Activated T-helper 1 cell treated with anti-CD3 and anti-CD28 coated beads, Interleukin-2, amount 50 U/mL, for 16 hours (primary cell): ENCODE results near the gene FAM185A.
"Not testable (repeated sequence)": the region's sequence is repeated elsewhere in the genome, so short reads cannot be mapped to it uniquely, and the experiment has no call there.

ENCODE experiments used
- DNase-seq, 2 donors: peaks; one replicate each; pipeline ENCODE4 v3.0.0-alpha.2; 2020; ENCODE audit warnings: low read depth in 1 of 2, low spot score in 1 of 2

The FAM185A gene

GRCh38 chr7:102828286-102828685 lies 79.5 kb downstream of the FAM185A start:
- DNase-seq: no peak

GRCh38 chr7:102829075-102829474 lies 80.3 kb downstream of the FAM185A start:
- no peak for DNase-seq

- no peak for DNase-seq
These were observed 81.4 kb downstream of the FAM185A start for GRCh38 chr7:102830197-102830596.

- DNase-seq: no peak
These were observed 83.9 kb downstream of the FAM185A start for GRCh38 chr7:102832674-102833073.

DNA sequence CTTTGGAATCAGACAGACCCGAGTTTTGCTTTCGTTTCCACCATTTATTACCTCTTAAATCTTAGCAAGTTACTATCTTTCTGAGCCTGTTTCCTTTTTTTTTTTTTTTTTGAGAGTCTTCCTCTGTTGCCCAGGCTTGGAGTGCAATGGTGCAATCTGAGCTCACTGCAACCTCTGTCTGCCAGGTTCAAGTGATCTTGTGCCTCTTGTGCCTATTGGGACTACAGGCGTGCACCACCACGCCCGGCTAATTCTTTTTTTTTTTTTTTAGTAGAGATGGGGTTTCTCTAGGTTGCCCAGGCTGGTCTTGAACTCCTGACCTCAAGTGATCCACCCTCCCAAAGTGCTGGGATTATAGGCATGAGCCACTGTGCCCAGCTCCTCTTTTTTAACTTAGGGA lies 84.5 kb downstream of the FAM185A start:
- DNase-seq: no peak

DNA sequence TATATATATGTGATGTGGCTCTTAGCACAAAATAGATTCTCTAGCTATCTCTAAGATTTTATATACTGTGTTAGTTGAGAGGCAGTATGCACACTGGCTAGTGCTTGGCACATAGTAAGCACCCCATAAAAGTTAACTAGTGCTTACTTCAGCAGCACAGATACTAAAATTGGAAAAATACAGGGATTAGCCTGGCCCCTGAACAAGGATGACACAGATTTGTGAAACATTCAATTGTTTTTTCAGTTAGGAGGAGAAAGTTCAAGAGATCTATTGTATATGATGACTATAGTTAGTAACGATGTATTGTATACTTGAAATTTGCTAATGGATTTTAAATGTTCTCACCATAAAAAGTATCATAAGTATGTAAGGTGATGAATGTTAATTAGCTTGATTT lies 85.7 kb downstream of the FAM185A start:
- no peak for DNase-seq

GRCh38 chr7:102834999-102835398 lies 86.2 kb downstream of the FAM185A start:
- DNase-seq: no peak

DNA sequence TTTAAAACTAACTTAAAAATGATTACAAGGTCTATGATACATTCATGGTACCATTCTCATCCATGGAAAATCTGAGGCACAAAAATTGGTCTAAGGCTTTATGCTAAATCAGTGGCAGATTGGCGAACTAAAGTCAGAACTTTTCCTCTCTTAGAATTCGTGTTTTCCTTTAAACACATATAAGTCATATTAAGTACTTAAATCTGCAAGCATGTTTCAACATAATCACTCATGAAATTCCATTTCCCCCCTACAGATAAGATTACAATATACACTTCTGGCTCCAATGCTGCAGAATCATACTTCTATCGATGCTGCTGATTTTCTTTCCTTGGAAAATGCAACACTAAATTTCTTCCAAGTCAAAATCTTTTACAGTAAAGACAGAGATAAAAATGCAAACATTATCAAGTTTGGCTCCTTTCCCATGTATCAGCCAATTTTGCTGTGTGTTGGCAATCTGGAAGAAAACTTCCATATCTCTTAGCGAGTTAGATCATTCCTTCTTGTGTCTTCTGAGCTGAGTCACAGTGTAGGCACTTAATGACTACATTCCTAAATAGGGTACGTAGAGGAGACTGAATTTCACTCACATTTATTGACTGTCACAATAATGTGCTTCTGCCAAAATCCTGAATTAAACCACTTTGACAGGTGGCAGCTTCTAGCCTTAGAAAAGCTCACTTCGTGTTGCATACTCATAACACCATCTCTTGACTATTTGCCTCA lies 87.6 kb downstream of the FAM185A start:
- no peak for DNase-seq

DNA sequence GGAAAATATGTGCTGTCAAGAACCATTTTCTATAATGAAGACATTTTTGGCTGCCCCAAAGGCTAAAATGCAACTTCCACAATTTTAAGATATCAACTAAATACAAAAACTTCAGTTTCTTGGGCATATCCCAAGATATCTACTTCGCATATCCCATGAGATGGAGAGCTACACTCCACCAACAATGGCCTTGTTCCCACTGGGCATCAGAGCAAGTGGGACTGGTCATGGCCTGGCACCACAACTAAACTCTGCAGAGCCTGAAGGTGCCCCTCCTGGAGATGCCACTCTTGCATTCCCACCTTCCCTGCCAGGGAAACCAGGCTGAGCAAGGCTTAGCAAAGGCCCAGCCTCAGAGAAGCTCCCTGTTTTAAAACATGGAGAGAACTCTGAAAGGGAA lies 88.2 kb downstream of the FAM185A start:
- DNase-seq: no peak

DNA sequence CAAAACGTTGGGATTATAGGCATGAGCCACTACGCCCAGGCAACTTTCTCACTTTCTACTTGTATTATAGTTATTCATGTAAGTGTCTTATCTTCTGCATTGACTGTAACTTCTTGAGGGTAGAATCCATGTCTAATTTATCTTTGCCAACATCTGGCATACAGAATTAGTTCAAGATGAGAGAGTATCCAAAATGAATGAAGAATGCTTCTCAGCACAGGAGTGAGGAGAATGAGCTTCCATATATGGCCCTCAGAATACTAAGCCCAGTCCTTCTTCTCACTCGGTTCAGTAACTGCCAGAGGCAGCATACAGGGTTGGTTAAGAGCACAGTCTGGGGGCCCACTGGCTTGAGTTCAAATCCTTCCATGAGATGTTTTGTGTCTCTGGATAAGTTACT lies 89.0 kb downstream of the FAM185A start:
- no peak for DNase-seq

DNA sequence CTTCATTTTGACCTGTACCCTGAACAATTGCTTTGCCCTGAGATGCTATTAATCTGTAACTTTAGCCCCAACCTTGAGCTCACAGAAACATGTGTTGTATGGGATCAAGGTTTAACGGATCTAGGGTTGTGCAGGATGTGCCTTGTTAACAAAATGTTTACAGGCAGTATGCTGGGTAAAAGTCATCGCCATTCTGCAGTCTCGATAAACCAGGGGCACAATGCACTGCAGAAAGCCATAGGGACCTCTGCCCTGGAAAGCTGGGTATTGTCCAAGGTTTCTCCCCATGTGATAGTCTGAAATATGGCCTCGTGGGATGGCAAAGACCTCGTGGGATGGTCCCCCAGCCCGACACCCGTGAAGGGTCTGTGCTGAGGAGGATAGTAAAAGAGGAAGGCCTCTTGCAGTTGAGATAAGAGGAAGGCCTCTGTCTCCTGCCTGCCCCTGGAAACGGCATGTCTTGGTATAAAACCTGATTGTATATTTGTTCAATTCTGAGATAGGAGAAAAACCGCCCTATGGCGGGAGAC lies 89.8 kb downstream of the FAM185A start:
- DNase-seq: not testable (repeated sequence)

DNA sequence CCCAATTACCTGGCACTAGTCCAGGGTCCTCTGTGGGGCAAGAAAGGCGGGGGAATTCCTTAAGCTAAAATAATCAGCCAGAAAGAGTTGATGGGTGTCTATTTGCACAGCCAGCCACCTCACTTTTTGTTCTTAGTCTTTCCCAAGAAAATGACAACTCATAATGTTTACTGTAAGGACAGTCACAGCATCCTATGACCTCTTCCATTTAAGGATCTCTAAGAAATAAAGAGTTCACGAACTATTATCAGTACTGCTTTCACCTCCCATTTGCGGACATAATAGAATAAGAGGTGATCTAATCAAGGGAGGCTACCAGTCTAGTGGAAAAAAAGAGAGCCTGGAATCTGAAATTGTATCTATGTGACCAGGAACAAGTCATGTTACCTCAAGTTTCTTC lies 91.6 kb downstream of the FAM185A start:
- no peak for DNase-seq

- no peak for DNase-seq
These were observed 92.5 kb downstream of the FAM185A start for GRCh38 chr7:102841290-102841689.

GRCh38 chr7:102842284-102842683 lies 93.5 kb downstream of the FAM185A start:
- DNase-seq: no peak

DNA sequence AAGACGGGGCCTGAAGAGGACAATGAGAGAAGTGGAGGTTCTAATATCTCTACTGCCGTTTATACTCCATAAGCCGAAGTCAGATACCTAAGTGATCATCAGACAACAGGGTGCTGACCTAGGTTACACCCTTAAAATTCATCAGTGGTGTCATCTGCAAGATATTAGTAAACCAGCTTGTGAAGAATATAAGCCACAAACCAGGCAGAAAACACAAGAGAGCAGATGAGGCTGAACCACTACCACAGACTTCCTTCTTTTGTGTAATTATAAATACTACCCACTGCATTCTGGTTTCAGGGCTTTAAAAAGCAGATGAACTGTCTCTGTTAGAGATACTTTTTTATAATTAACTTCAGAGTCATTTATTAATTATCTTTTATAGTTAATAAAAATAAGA lies 95.1 kb downstream of the FAM185A start:
- DNase-seq: no peak

GRCh38 chr7:102845346-102845745 lies 96.5 kb downstream of the FAM185A start:
- DNase-seq: no peak

- DNase-seq: no peak
These were observed 100.3 kb downstream of the FAM185A start for GRCh38 chr7:102849079-102849478.

DNA sequence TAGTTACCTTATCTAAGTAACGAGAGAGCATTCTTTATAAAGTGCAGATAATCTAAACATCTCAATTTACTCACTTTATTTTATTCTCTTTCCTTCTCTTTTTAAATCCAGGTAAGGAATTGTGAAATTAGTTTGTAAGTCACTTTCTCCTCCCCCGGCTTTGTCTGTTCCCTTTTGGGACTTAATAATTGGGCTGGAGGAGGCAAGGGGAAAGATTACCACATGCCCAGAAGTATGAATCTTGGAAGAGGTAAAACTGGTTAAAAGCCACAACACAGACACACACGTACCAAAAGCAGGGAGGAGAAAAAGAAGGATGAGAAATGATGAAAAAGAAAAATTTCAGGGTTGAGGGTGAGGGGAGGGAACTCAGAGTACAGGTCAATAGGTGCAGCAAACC lies 100.7 kb downstream of the FAM185A start:
- no peak for DNase-seq

DNA sequence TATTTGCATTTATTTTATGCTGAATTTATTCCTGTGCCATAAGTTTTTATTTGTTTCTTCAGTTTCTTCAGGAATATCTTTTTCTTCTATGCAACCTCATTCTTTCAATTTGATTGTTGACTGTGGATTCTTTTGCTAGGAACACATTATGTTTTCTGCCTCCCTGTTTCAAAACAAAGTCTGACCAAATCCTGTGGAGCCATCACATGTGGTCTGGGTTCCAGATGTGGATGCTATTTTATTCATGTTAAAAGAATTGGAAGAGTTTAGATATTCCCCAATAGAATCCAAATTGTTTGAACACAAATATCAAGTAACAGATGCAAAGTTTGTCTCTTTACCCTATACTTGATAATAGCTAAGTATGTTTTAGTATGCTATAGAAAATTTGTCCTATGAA lies 107.2 kb downstream of the FAM185A start:
- DNase-seq: no peak
